ENCODE measurements around the gene APCDD1. TPM values are rescaled to one million over a fixed set of nuclear protein-coding genes. Genes with fewer than 3 reads are reported as not detected.

Gene APCDD1
- total and polyA plus RNA-seq, 2 experiments from 2014 or later, result 0.31 to 1.0 TPM

DNA sequence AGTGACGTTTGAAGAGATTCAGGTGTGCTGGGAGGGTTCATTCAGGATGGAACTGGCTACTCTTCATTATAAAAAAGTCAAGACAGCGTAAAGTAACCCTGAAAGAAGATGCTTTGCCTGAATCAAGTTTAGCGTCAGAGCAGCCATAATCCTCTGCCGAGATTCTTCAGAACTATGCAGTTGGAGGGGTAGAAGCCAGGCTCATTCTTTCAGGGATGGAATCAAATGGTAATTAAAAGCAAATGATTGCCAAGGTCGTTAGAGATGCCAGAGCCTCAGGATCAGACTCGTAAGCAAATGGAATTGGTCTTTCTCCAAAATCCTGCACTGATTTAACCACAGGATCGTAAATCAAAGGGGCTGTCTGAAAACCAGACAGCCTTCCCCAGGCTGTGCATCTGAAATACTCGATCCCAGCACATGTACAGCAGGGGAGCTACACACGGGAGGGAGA is 21.9 kb downstream of the APCDD1 start (continued):
- no peak for TF ChIP-seq ZNF462 (CRISPR knock-in tag; IDR thresholded peaks at IDR 0.05)

GRCh38 chr18:10477121-10477862 is 22.9 kb downstream of the APCDD1 start:
- Mint-ChIP-seq H3K27ac (peak overlapping the region; percentile 47), H3K9me3 (peaks cover 3% of the 10 kb centered on the region; the same call in 1 of the 3 replicates), H3K4me3 (peak overlapping the region; percentile 52; the same call in 1 of the 3 replicates), H3K4me1 (peaks cover 54% of the 10 kb centered on the region), H3K27me3 (ENCODE audit: insufficient read depth, low read depth, poor library complexity) (peaks cover 49% of the 10 kb centered on the region), H3K36me3 (ENCODE audit: low read depth) (peaks cover 15% of the 10 kb centered on the region)
- Histone ChIP-seq H3K4me3 (peak overlapping the region; percentile 4; the same call in 1 of the 2 replicates), H3K36me3 (ENCODE audit: insufficient read depth) (no peaks in the 10 kb centered on the region), H3K4me1 (ENCODE audit: insufficient read depth) (peaks cover 46% of the 10 kb centered on the region), H3K9me2 (ENCODE audit: insufficient read depth) (no peaks in the 10 kb centered on the region), H3K4me2 (peak overlapping the region; percentile 27), H3K27ac (ENCODE audit: low read depth) (no peak overlapping the region), H3K27me3 (ENCODE audit: insufficient read depth) (peaks cover 79% of the 10 kb centered on the region), H4K20me1 (replicated peaks; ENCODE audit: insufficient read depth) (peaks cover 3% of the 10 kb centered on the region; the same call in 1 of the 2 replicates), H3K79me2 (replicated peaks; ENCODE audit: insufficient read depth) (no peaks in the 10 kb centered on the region), H2AFZ (no peak overlapping the region), H3F3A (replicated peaks; ENCODE audit: low read depth) (peaks cover 3% of the 10 kb centered on the region; the same call in 1 of the 2 replicates)
- DNase-seq (ENCODE audit: low spot score) (peak; percentile 50), ATAC-seq (peak; percentile 52)
- peak; percentile 86 for TF ChIP-seq NANOG (IDR thresholded peaks at IDR 0.05; ENCODE audit: borderline replicate concordance)
- TF ChIP-seq EZH2phosphoT487 (IDR thresholded peaks at IDR 0.05; ENCODE audit: unreplicated experiment), result no peak
- TF ChIP-seq, protein P1, sequence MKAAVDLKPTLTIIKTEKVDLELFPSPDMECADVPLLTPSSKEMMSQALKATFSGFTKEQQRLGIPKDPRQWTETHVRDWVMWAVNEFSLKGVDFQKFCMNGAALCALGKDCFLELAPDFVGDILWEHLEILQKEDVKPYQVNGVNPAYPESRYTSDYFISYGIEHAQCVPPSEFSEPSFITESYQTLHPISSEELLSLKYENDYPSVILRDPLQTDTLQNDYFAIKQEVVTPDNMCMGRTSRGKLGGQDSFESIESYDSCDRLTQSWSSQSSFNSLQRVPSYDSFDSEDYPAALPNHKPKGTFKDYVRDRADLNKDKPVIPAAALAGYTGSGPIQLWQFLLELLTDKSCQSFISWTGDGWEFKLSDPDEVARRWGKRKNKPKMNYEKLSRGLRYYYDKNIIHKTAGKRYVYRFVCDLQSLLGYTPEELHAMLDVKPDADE (IDR thresholded peaks at IDR 0.05), result 0 out of 2 replicates have a peak, but pooled peaks have one; percentile 38
- peak; percentile 46; the same call in 1 of the 2 replicates for TF ChIP-seq POLR2AphosphoS5 (IDR thresholded peaks at IDR 0.05; ENCODE audit: low read depth)

All from GM23338 (cell line).